Psoas muscle (tissue), 8 donors: ENCODE results near the gene KLF9. TPM values are rescaled to one million over a fixed set of nuclear protein-coding genes. Genes with fewer than 3 reads are reported as not detected.
A peak's percentile ranks its signal among the peaks of the same experiment; 100 is the strongest.

Source experiments
- ATAC-seq, 4 donors: fragments of 200-7000 bp; cut with Tn5 transposase; one replicate each; pipeline ENCODE4 v1.9.1; 2020; ENCODE audit warnings: moderate library complexity in 3 of 4, mild to moderate bottlenecking in 2 of 4
- DNase-seq, 2 donors: peaks; one replicate each; pipeline ENCODE4 v3.0.0-alpha.2; 2020
- H3K27ac ChIP-seq: fragments of 200-600 bp; one replicate; pipeline ENCODE4 v1.8.0; 2022
- H3K27me3 ChIP-seq, 3 donors: fragments of 200-600 bp in 1 of 3; one replicate each; pipeline versions ENCODE4 v1.6.1 to v1.8.0; 2013 to 2022; ENCODE audit warnings: low read length in 2 of 3, mild to moderate bottlenecking in 2 of 3, moderate library complexity in 1 of 3; ENCODE audit not compliant: insufficient read depth in 3 of 3
- H3K36me3 ChIP-seq, 2 donors: fragments of 200-600 bp in 1 of 2; one replicate each; pipeline versions ENCODE4 v1.6.1 to v1.8.0; 2013 to 2022; ENCODE audit warnings: low read depth in 1 of 2, mild to moderate bottlenecking in 1 of 2, moderate library complexity in 1 of 2; ENCODE audit not compliant: insufficient read depth in 1 of 2
- H3K4me1 ChIP-seq: fragments of 200-600 bp; one replicate; pipeline ENCODE4 v1.8.0; 2022
- H3K4me3 ChIP-seq: fragments of 200-600 bp; one replicate; pipeline ENCODE4 v1.8.0; 2022; ENCODE audit warnings: mild to moderate bottlenecking
- H3K9me3 ChIP-seq: fragments of 200-600 bp; one replicate; pipeline ENCODE4 v1.8.0; 2022
- WGBS, 3 donors: extraction: QIAGEN DNeasy Blood & Tissue Kit; methylation state at CpG; one replicate each; pipeline versions ENCODE4 v1.1.6 to v1.1.7; 2013; 5-methylcytosine and 5-hydroxymethylcytosine counted together
- intact Hi-C, 2 donors: fragments of 100-400 bp; cut with DNase I; formaldehyde crosslinking; loops; one replicate each; pipeline versions ENCODE4 v1.11.0 to v1.14.2; 2022
- polyA plus RNA-seq, 3 donors: library from polyadenylated mRNA; stranded (reverse); fragments of 200-250 nt; gene quantifications; one replicate each; pipeline ENCODE4 v1.2.3, GENCODE V29; 2013
- total RNA-seq, 4 donors: library from RNA; stranded (reverse); fragmentation: NEBNext Ultra II Directional in 2 of 4; extraction: Animal tissue kit (Norgen Biotek cat#: 25700) in 2 of 4; gene quantifications; one replicate each; pipeline versions ENCODE4 v1.2.1 to v1.2.4, GENCODE V29; 2021 to 2023
- TF ChIP-seq, protein P1 (sequence below): fragments of 200-600 bp; IDR thresholded peaks from one replicate; pipeline ENCODE4 v1.8.0; 2022; ENCODE audit warnings: antibody characterized with exemption
- donor health status: healthy with polysubstance abuse.
- donor health status: DM: no; HTN: no; CAD: no; lungs with moderate emphysema.
- donor health status: Bipolar disorder and iron deficiency.
- donor health status: healthy.
- donor health status: DM: yes; HTN: yes; CAD: no.
- donor health status: DM: no; HTN: no; CAD: no.
- donor health status: DM: no; HTN: no; CAD: no.
- donor health status: DM: yes; HTN: yes; CAD: no.

Gene KLF9
- total and polyA plus RNA-seq, 7 donors, result 29.5 to 178 (median 64.4) TPM

DNA sequence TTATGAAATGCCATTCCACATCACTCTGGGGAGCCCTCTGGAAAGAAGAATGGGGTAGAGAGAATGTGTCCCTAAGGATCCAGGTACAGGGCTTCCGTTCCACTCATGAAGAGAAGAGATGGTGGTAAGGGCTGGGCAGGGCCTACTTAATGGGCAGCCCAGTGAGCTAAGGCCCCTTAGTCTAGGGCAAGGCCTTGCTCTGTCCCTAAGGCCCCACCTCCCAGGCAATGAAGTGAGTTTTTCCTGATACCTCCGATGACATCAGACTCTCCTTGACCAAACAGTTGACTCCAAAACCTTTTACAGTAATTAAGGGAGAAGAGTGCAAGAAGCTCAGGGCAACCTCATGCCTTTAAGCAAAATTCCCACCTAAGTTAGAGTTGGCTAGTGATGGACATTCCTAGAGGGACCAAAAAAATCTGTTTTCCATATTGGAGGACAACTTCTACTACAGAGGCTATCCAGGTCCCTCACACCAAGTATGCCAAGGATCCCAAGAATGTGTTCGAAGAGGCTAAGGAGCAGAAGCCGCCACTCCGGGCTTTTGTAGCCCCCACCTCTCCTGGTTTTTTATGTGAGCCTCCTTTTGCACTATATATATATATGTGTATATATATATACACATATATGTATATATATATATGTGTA, 5.9 kb downstream of the KLF9 start:
- H3K4me3 ChIP-seq, result peak overlapping the region; percentile 43
- no peak for DNase-seq
- no peak for ATAC-seq
- WGBS, 3 donors, result 64 to 74% (median 73%) methylated on average over 5 of the region's 5 CpGs
- no peaks in the 10 kb centered on the region for H3K36me3 ChIP-seq
- intact Hi-C loops, result loop anchor here in 1 of 2 donors (5.0 kb wide), 1 partner anchor 61 kb away; no protein-coding TSS in a partner anchor
- no peaks in the 10 kb centered on the region for H3K27me3 ChIP-seq
- H3K4me1 ChIP-seq, result peaks cover 67% of the 10 kb centered on the region
- peak overlapping the region; percentile 100 for H3K27ac ChIP-seq
- H3K9me3 ChIP-seq, result no peaks in the 10 kb centered on the region
- TF ChIP-seq, protein P1, sequence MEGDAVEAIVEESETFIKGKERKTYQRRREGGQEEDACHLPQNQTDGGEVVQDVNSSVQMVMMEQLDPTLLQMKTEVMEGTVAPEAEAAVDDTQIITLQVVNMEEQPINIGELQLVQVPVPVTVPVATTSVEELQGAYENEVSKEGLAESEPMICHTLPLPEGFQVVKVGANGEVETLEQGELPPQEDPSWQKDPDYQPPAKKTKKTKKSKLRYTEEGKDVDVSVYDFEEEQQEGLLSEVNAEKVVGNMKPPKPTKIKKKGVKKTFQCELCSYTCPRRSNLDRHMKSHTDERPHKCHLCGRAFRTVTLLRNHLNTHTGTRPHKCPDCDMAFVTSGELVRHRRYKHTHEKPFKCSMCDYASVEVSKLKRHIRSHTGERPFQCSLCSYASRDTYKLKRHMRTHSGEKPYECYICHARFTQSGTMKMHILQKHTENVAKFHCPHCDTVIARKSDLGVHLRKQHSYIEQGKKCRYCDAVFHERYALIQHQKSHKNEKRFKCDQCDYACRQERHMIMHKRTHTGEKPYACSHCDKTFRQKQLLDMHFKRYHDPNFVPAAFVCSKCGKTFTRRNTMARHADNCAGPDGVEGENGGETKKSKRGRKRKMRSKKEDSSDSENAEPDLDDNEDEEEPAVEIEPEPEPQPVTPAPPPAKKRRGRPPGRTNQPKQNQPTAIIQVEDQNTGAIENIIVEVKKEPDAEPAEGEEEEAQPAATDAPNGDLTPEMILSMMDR, result no peak

DNA sequence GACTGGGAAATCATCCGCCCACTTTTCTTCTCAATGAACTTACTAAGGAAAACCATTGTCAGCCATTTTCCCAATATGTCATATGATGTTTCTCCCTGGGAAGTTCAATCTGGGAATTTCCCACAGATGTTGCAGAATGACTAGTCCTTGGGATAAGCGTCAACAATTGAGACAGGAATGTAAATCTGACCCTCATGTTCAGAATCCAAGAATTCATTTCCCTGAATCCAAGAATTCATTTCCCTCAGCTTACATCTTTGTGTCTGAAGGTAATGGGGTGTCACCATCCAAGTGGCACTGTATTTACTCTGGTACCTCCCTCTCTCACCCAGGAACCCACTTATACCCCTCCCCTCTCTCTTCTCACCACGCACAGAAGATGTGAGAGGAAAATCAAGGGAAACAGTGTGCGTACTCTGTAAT, 7.4 kb downstream of the KLF9 start:
- DNase-seq (no peak), ATAC-seq (no peak)
- TF ChIP-seq, protein P1, result no peak
- intact Hi-C loops, result loop anchor here in 1 of 2 donors (5.0 kb wide), 1 partner anchor 60 kb away; no protein-coding TSS in a partner anchor
- Histone ChIP-seq H3K4me1 (peaks cover 81% of the 10 kb centered on the region), H3K9me3 (no peaks in the 10 kb centered on the region), H3K36me3 (no peaks in the 10 kb centered on the region), H3K27me3 (no peaks in the 10 kb centered on the region), H3K4me3 (peak overlapping the region; percentile 43), H3K27ac (peak overlapping the region; percentile 100)
- 32 to 49% (median 36%) methylated on average over 4 of the region's 4 CpGs for WGBS, 3 donors

GRCh38 chr9:70406434-70406862, 8.0 kb downstream of the KLF9 start:
- Histone ChIP-seq H3K4me1 (peaks cover 88% of the 10 kb centered on the region), H3K9me3 (no peaks in the 10 kb centered on the region), H3K36me3 (no peaks in the 10 kb centered on the region), H3K27me3 (no peaks in the 10 kb centered on the region), H3K27ac (peak overlapping the region; percentile 100), H3K4me3 (peak overlapping the region; percentile 43)
- ATAC-seq (no peak), DNase-seq (no peak)
- WGBS, 3 donors, result 37 to 51% (median 49%) methylated on average over 6 of the region's 6 CpGs
- TF ChIP-seq, protein P1, result no peak
- intact Hi-C loops, result loop anchor here in 1 of 2 donors (5.0 kb wide), 1 partner anchor 59 kb away; no protein-coding TSS in a partner anchor

- ATAC-seq, result no peak
- Histone ChIP-seq H3K27ac (peak overlapping the region; percentile 100), H3K4me1 (peaks cover 93% of the 10 kb centered on the region), H3K36me3 (no peaks in the 10 kb centered on the region), H3K4me3 (peak overlapping the region; percentile 26), H3K27me3 (no peaks in the 10 kb centered on the region), H3K9me3 (no peaks in the 10 kb centered on the region)
- no peak for DNase-seq
- TF ChIP-seq, protein P1, result no peak
- 33 to 58% (median 39%) methylated on average over 3 of the region's 3 CpGs for WGBS, 3 donors
- intact Hi-C loops, result loop anchor here in 1 of 2 donors (5.0 kb wide), 1 partner anchor 59 kb away; no protein-coding TSS in a partner anchor
Measured at GRCh38 chr9:70405808-70406433, 8.5 kb downstream of the KLF9 start.
